Erythroblast (primary cell): ENCODE results near the gene TH.

Source experiments
- GATA1 ChIP-seq: IDR thresholded peaks from 2 replicates; pipeline ENCODE4 v1.6.1; 2011; ENCODE audit warnings: low read depth, mild to moderate bottlenecking, control low read depth, low read length, moderate library complexity
- POLR2A ChIP-seq: IDR thresholded peaks from 2 replicates; pipeline ENCODE4 v1.6.1; 2011; ENCODE audit warnings: mild to moderate bottlenecking, low read length

DNA sequence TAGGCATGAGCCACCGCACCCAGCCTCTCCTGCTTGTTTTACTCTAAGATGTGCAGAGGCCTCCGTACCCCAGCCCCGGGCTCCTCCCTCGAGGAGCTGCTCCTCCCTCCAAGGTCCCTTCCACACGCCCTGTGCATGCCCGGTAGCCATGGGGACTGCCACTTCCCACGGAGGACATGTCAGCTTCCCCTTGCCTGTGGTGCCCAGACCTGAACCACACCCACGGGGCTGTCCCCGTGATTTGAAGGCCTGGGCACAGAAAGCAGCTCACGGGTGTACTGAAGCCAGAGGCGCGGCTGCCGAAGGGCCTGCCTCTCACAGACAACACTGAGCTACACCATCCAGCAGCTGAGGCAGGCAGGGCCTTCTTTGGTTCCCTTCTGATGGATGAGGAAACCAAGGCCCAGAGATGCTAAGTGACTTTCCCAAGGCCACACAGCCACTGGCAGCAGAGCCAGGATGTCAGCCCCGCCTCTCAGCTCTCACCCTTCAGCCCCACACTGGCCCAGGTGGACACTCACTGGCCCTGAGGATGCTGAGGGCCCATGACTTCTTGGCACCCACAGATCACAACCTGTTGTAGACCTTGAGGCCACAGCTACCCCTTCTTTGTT is 17.9 kb downstream of the TH start:
- no peak for TF ChIP-seq POLR2A
- no peak for TF ChIP-seq GATA1
